GM19395 (cell line): ENCODE results near the gene INPP5D.
"Not testable (repeated sequence)": the region's sequence is repeated elsewhere in the genome, so short reads cannot be mapped to it uniquely, and the experiment has no call there.

Experiments used
- ATAC-seq: cut with Tn5 transposase; IDR thresholded peaks from one replicate; pipeline ENCODE4 v1.9.1; 2021; ENCODE audit warnings: mild to moderate bottlenecking, moderate library complexity; ENCODE audit not compliant: unreplicated experiment

INPP5D gene

GRCh38 chr2:233140077-233140585 lies 80.0 kb downstream of the INPP5D start:
- ATAC-seq = no peak

- ATAC-seq = no peak
Measured at GRCh38 chr2:233140978-233141377, 80.8 kb downstream of the INPP5D start.

DNA sequence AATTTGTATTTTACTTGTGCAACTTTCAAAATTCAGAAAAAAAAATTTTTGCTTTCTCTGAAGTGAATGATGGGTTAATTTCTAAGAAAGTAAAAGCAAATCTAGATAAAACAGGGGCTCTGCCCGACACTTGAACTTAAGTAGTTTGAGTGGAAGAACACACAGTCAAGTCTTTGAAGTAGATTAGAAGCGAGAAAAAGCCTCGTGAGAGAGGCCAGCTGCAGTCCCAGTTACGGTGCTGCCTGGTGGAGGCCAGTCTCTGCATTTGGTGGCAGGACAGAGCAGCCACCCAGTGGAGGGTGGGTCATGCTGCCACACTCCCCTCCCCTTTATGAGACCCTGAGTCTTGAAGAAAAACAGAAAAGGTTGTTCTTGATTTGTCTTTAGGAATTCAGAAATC lies 81.8 kb downstream of the INPP5D start:
- peak; percentile 24 for ATAC-seq

- peak; percentile 85 for ATAC-seq
Measured at GRCh38 chr2:233142355-233142897, 82.3 kb downstream of the INPP5D start.

GRCh38 chr2:233143700-233144331 lies 83.7 kb downstream of the INPP5D start:
- ATAC-seq = no peak

GRCh38 chr2:233145726-233146125 lies 85.6 kb downstream of the INPP5D start:
- no peak for ATAC-seq

DNA sequence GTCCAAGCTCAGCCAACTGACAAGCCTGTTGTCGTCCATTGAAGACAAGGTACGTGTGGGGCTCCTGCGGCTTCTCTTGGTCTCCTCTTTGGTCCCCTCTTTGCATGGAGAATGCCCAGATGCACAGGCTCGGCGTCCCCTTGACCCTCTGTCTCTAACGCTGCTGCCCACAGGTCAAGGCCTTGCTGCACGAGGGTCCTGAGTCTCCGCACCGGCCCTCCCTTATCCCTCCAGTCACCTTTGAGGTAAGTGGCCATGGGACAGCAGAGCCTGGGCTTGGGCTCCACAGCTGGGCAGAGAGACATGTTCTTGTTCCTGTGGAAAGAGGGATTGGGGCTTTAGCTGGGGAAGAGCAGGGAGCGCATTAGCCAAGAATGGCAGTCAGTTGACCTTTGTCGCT lies 86.1 kb downstream of the INPP5D start:
- no peak for ATAC-seq

DNA sequence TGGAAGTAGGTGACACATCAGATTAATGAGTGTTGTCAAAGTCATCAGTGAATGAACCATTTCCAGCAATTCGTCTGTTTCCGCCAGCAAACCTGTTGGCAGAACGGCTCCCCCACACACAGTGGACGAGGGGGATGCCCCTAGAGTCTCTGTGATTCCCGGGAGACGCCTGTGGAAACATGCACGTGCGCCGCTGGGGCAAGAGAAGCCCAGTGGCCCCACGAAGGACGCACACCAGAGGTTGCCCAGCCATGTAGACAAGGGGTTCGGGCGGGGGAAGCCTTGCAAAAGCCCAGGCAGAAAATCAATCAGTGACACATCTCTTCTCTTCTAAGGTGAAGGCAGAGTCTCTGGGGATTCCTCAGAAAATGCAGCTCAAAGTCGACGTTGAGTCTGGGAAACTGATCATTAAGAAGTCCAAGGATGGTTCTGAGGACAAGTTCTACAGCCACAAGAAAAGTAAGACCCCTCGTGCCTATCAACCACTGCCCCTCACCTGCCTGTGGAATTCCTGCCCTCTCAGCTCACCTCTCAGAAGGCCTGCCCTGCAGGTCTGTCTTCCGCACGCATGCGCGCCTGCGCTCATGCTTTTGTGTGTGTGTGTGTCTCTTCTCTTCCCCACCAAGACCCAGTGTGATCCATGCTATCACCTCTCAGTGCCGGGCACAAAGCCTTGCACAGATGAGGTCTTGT lies 87.1 kb downstream of the INPP5D start:
- no peak for ATAC-seq

DNA sequence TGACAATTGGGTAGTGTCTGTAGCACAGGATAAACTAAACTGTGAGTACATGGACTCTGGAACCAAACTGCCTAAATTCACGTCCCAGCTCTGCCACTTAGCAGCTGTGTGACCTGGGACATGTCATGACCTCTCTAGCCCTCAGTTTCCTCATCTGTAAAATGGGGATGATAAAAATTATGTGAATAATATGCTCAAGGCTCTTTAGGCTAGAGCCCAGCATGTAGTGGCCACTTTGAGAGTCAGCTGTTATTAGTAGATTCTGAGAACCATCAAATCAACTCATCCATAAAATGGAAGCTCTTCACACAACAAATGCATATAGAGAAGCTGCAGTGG lies 87.7 kb downstream of the INPP5D start:
- no peak for ATAC-seq

DNA sequence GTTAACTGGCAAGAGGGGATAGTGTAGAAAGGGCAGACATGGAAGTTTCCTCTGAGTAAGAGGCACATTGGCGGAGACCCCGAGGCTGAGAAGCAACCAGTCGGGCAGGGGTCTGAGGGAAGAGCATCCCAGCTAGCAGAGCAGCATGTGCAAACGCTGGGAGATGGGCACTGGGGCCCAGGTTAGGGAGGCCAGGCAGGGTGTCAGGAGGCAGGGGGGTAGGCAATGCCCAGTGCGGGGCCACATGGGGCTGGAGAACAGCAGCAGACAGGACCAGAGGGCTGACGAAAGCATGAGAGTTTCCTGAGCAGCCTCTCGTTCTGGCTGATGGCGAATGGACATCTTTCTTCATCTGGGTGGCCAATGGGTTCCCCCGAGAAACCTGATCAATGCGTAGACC lies 88.2 kb downstream of the INPP5D start:
- ATAC-seq = no peak

GRCh38 chr2:233152541-233152940 lies 92.4 kb downstream of the INPP5D start:
- ATAC-seq = no peak

GRCh38 chr2:233153146-233153798 lies 93.1 kb downstream of the INPP5D start:
- no peak for ATAC-seq

GRCh38 chr2:233156001-233156400 lies 95.9 kb downstream of the INPP5D start:
- no peak for ATAC-seq

- ATAC-seq = not testable (repeated sequence)
Measured at GRCh38 chr2:233156461-233156860, 96.3 kb downstream of the INPP5D start.

GRCh38 chr2:233161730-233162129 lies 101.6 kb downstream of the INPP5D start:
- ATAC-seq = no peak

DNA sequence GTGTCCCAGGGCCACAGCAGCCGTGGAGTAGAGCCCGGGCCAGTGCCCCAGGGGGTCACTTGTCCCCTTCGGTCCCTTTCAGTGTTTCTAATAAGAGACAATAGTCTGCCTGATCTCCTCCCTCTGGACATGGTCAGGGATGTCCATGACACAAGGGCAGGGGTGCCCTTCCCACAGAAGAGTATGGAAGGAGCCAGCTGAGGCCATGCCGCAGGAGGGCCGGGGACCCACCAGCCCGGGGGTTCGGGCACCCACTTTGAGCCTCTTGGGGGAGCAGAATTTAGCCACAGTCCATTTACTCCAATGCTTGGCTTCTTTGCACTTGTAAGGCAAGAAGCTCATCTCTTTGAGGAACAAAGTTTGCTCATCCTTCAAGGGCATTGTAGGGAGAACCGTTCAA lies 102.6 kb downstream of the INPP5D start:
- no peak for ATAC-seq

DNA sequence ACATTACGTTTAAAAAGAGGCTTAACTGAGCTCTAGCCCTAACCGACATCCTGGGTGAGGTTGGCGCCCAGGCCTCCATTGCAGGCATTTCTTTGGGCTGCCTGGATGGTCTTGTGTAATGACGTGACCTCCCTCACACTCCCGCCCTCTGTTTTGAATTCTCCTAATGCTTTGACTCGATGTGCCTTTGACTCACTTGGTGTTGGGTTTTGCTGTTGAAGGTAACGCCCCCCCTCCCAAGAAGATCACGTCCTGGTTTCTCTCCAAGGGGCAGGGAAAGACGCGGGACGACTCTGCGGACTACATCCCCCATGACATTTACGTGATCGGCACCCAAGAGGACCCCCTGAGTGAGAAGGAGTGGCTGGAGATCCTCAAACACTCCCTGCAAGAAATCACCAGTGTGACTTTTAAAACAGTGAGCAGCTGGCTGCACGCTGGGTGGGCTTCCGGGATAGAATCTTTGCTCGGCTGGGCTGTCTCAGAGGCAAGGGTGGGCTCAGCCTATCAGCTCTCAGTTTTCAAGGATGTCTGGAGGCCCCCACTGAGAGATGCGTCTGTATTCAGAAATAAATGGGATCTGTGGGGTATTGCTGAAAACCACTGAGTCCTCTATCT lies 103.5 kb downstream of the INPP5D start:
- no peak for ATAC-seq

DNA sequence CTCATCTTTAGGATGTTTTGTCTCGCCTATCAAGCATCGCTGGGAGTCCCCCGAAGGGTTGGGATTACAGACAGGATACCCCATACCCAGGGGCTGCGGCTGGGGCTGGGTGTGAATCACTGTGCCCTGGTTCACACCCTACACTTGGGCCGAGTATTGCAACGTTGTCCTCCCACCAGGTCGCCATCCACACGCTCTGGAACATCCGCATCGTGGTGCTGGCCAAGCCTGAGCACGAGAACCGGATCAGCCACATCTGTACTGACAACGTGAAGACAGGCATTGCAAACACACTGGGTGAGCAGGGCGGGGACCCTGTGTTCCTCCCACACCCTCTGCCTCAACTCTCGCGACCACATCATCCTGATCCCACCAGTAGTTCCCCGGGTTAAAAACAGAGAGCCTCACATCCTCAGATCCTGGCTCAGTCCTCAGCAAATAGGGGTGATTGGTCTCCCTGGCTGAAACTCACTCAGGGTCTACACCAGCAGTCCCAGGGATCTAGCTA lies 104.0 kb downstream of the INPP5D start:
- ATAC-seq = no peak

- no peak for ATAC-seq
Measured at GRCh38 chr2:233164967-233165366, 104.8 kb downstream of the INPP5D start.

DNA sequence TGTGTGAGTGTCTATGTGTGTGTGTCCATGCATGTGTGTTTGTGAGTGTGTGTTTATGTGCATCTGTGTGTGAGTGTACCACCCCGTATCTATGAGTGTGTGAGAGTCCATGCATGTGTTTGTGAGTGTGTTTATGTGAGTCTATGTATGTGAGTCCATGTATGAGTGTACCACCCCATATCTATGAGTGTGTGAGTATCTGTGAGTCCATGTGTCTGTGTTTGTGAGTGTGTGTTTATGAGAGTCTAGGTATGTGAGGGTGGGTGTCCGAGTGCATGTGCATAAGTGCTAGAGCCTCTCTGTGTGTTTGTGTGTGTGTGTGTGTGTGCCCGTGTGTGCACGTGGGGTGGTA lies 105.4 kb downstream of the INPP5D start:
- ATAC-seq = no peak

GRCh38 chr2:233165895-233166661 lies 105.9 kb downstream of the INPP5D start:
- no peak for ATAC-seq
